HEK293T (cell line): ENCODE results near the gene PEMT.

ENCODE experiments used
- ARNT ChIP-seq: fragments of 450-650 bp; IDR thresholded peaks from 2 replicates; pipeline ENCODE4 v1.6.1; 2017; ENCODE audit warnings: mild to moderate bottlenecking
- BHLHE40 ChIP-seq: fragments of 450-650 bp; IDR thresholded peaks from 2 replicates; pipeline ENCODE4 v1.6.1; 2016; ENCODE audit warnings: mild to moderate bottlenecking, moderate library complexity, borderline replicate concordance
- CTBP1 ChIP-seq: fragments of 450-650 bp; IDR thresholded peaks from 2 replicates; pipeline ENCODE4 v1.6.1; 2016; ENCODE audit warnings: borderline replicate concordance
- ELF4 ChIP-seq: fragments of 450-650 bp; IDR thresholded peaks from 2 replicates; pipeline ENCODE4 v1.6.1; 2017; ENCODE audit warnings: antibody characterized with exemption
- FOXM1 ChIP-seq: fragments of 450-650 bp; IDR thresholded peaks from 2 replicates; pipeline ENCODE4 v1.6.1; 2017; ENCODE audit warnings: mild to moderate bottlenecking, borderline replicate concordance
- PKNOX1 ChIP-seq: fragments of 450-650 bp; IDR thresholded peaks from 2 replicates; pipeline ENCODE4 v1.6.1; 2016
- TARDBP ChIP-seq: fragments of 450-650 bp; IDR thresholded peaks from 2 replicates; pipeline ENCODE4 v1.6.1; 2016
- ZNF384 ChIP-seq: fragments of 450-650 bp; IDR thresholded peaks from 2 replicates; pipeline ENCODE4 v1.6.1; 2016

DNA sequence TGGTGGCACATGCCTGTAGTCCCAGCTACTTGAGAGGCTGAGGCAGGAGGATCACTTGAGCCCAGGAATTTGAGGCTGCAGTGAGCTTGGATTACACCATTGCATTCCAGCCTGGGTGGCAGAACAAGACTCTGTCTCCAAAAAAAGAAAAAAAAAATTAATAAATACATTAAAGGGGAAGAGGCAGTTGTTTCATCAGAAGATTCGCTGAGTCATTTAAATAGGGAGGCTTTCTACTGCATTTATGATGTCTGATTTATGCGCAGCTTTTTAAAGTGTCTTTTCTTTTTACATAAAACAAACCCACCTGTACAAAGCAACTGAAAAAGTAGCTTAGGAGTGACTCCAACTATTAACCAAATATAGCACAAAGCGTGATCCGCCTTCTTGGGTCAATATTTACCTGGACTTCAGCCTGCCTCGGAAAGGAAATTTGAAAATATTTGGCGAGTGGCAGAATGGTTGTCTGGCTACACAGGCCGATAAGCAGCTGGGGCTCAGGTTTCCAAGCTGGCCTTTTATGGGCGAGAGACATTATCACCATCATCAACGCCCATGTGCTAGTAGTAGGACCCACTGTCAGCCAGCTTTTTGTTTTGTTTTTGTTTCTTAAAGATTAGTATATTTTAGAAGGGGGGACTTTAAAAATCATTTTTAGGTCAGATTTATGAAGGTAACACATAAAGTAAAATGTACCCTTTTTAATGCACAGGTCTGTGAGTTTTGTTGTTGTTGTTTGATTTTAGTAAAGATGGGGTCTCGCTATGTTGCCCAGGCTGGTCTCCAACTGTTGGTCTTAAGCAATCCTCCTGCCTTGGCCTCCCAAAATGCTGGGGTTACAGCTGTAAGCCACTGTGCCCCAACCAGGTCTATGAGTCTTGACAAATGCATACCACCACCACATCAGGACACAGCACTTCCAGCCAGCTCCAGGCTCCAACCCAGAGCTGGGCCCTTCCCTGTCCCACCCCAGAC lies 52.8 kb downstream of the PEMT start:
- TF ChIP-seq PKNOX1, result no peak
- TF ChIP-seq BHLHE40, result no peak
- TF ChIP-seq ZNF384, result no peak
- no peak for TF ChIP-seq ARNT
- no peak for TF ChIP-seq CTBP1
- TF ChIP-seq ELF4, result no peak
- TF ChIP-seq TARDBP, result no peak
- TF ChIP-seq FOXM1, result no peak
